ENCODE data around the gene PGBD5. TPM values are rescaled to one million over a fixed set of nuclear protein-coding genes. Genes with fewer than 3 reads are reported as not detected.

Gene PGBD5
- polyA plus RNA-seq, 1 donor (not counting 4 experiments of a cell fraction or from before 2014, with no cell fraction given): 0.28 TPM

DNA sequence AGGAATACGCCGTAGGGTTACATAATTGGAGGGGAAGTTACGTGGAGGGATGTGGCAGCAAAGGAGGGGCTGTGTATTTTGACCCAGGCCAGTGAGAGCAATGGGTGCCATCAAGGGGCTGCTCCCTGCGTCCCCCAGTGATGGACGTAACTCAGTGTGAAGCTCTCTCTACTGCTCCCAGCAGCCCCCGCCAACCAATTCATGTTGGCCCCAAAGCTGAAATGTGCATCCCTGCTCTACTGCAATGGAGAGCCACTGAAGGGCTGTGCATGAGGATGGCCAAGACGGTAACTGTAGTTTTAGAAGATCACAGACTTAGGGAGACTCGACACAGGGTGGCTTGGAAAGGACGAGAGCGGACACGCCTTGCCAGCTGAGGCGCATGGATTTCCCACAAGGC lies 38.3 kb downstream of the PGBD5 start:
- H3K4me1 ChIP-seq (ENCODE audit: control insufficient read depth, extremely low read depth, insufficient read depth, low read length): no peaks in the 10 kb centered on the region
- no peak overlapping the region for H3K4me2 ChIP-seq (ENCODE audit: control insufficient read depth, extremely low read depth, insufficient read depth, low read depth, low read length)
- no peak overlapping the region for H3K4me3 ChIP-seq (ENCODE audit: control insufficient read depth in 2 of 3, extremely low read depth in 1 of 3, insufficient read depth in 2 of 3, low read depth in 1 of 3, low read length in 3 of 3)
- H3K36me3 ChIP-seq (ENCODE audit: control insufficient read depth in 2 of 2, extremely low read depth in 1 of 2, insufficient read depth in 2 of 2, low read length in 2 of 2): no peaks in the 10 kb centered on the region
- no peak overlapping the region for H2AFZ ChIP-seq (ENCODE audit: control insufficient read depth, low read length)
- no peaks in the 10 kb centered on the region for H3K9me1 ChIP-seq (ENCODE audit: control insufficient read depth, extremely low read depth, insufficient read depth, low read length)
- FAIRE-seq (no peak), DNase-seq (ENCODE audit: low read depth, low spot score) (no peak)
- TF ChIP-seq CTCF (optimal IDR thresholded peaks at IDR 0.05 in 1 of 3, IDR thresholded peaks at IDR 0.05 in 1 of 3, conservative IDR thresholded peaks at IDR 0.05 in 1 of 3; ENCODE audit: extremely low read depth in 1 of 3, insufficient read depth in 2 of 3, low read length in 3 of 3) (no peak), EZH2 (IDR thresholded peaks at IDR 0.05; ENCODE audit: low read length) (no peak)
- H3K79me2 ChIP-seq (ENCODE audit: control insufficient read depth, insufficient read depth, low read length): no peaks in the 10 kb centered on the region
- no peaks in the 10 kb centered on the region for H4K20me1 ChIP-seq (ENCODE audit: control insufficient read depth, extremely low read depth, insufficient read depth, low read length)
- no peak overlapping the region for H3K27ac ChIP-seq (ENCODE audit: control insufficient read depth, insufficient read depth, low read length)
- H3K27me3 ChIP-seq (ENCODE audit: control insufficient read depth, extremely low read depth, insufficient read depth, low read length): no peaks in the 10 kb centered on the region
- no peaks in the 10 kb centered on the region for H3K9me3 ChIP-seq (ENCODE audit: control insufficient read depth, low read depth, low read length)
- H3K9ac ChIP-seq (ENCODE audit: control insufficient read depth, extremely low read depth, insufficient read depth, low read length): no peak overlapping the region
- dilution Hi-C loops (cut with MboI; ENCODE audit: extremely low pct_ligation_motif_present, low sequenced_read_pairs): no loop called here

GRCh38 chr1:230387296-230387695 lies 38.8 kb downstream of the PGBD5 start:
- no peak overlapping the region for H3K9ac ChIP-seq (ENCODE audit: control insufficient read depth, extremely low read depth, insufficient read depth, low read length)
- H2AFZ ChIP-seq (ENCODE audit: control insufficient read depth, low read length): no peak overlapping the region
- dilution Hi-C loops (cut with MboI; ENCODE audit: extremely low pct_ligation_motif_present, low sequenced_read_pairs): no loop called here
- no peak for TF ChIP-seq CTCF (optimal IDR thresholded peaks at IDR 0.05 in 1 of 3, IDR thresholded peaks at IDR 0.05 in 1 of 3, conservative IDR thresholded peaks at IDR 0.05 in 1 of 3; ENCODE audit: extremely low read depth in 1 of 3, insufficient read depth in 2 of 3, low read length in 3 of 3)
- no peak for TF ChIP-seq EZH2 (IDR thresholded peaks at IDR 0.05; ENCODE audit: low read length)
- H3K4me3 ChIP-seq (ENCODE audit: control insufficient read depth in 2 of 3, extremely low read depth in 1 of 3, insufficient read depth in 2 of 3, low read depth in 1 of 3, low read length in 3 of 3): no peak overlapping the region
- no peaks in the 10 kb centered on the region for H3K79me2 ChIP-seq (ENCODE audit: control insufficient read depth, insufficient read depth, low read length)
- FAIRE-seq (no peak), DNase-seq (ENCODE audit: low read depth, low spot score) (no peak)
- H3K4me2 ChIP-seq (ENCODE audit: control insufficient read depth, extremely low read depth, insufficient read depth, low read depth, low read length): no peak overlapping the region
- no peaks in the 10 kb centered on the region for H3K4me1 ChIP-seq (ENCODE audit: control insufficient read depth, extremely low read depth, insufficient read depth, low read length)
- H3K27ac ChIP-seq (ENCODE audit: control insufficient read depth, insufficient read depth, low read length): no peak overlapping the region
- no peaks in the 10 kb centered on the region for H3K9me3 ChIP-seq (ENCODE audit: control insufficient read depth, low read depth, low read length)
- H3K27me3 ChIP-seq (ENCODE audit: control insufficient read depth, extremely low read depth, insufficient read depth, low read length): no peaks in the 10 kb centered on the region
- H3K36me3 ChIP-seq (ENCODE audit: control insufficient read depth in 2 of 2, extremely low read depth in 1 of 2, insufficient read depth in 2 of 2, low read length in 2 of 2): no peaks in the 10 kb centered on the region
- H4K20me1 ChIP-seq (ENCODE audit: control insufficient read depth, extremely low read depth, insufficient read depth, low read length): no peaks in the 10 kb centered on the region
- H3K9me1 ChIP-seq (ENCODE audit: control insufficient read depth, extremely low read depth, insufficient read depth, low read length): no peaks in the 10 kb centered on the region

Measured in keratinocyte (primary cell).